Astrocyte (in vitro differentiated cells and primary cell): ENCODE measurements around the gene STRA8. TPM values are rescaled to one million over a fixed set of nuclear protein-coding genes. Genes with fewer than 3 reads are reported as not detected.

Source experiments
- DNase-seq: peaks from one replicate; pipeline ENCODE4 v3.0.0-alpha.2; 2010; ENCODE audit warnings: low read depth
- FAIRE-seq: peaks from 2 replicates; lab custom pipeline; 2011; peaks lifted over from hg19 to GRCh38; lab: Jason Lieb, UNC
- H2AFZ ChIP-seq: 2 replicates; pipeline ENCODE4 v1.6.0; 2012; ENCODE audit warnings: low read depth, low read length, inconsistent platforms
- H3K27ac ChIP-seq: 2 replicates; pipeline ENCODE4 v1.5.1; 2011; ENCODE audit warnings: low read depth, low read length, inconsistent platforms
- H3K27me3 ChIP-seq: 2 replicates; pipeline ENCODE4 v1.6.0; 2011; ENCODE audit warnings: low read length, inconsistent platforms; ENCODE audit not compliant: insufficient read depth
- H3K36me3 ChIP-seq: 2 replicates; pipeline ENCODE4 v1.5.1; 2011; ENCODE audit warnings: low read length, inconsistent platforms; ENCODE audit not compliant: insufficient read depth
- H3K4me1 ChIP-seq: 2 replicates; pipeline ENCODE4 v1.5.1; 2011; ENCODE audit warnings: low read length, inconsistent platforms; ENCODE audit not compliant: insufficient read depth
- H3K4me2 ChIP-seq: 2 replicates; pipeline ENCODE4 v1.6.0; 2012; ENCODE audit warnings: low read length, inconsistent platforms
- H3K4me3 ChIP-seq: 2 replicates; pipeline ENCODE4 v1.5.1; 2011; ENCODE audit warnings: low read depth, mild to moderate bottlenecking, low read length, inconsistent platforms; ENCODE audit not compliant: insufficient read depth
- H3K79me2 ChIP-seq: 2 replicates; pipeline ENCODE4 v1.6.0; 2012; ENCODE audit warnings: mild to moderate bottlenecking, low read length, inconsistent platforms; ENCODE audit not compliant: insufficient read depth
- H3K9ac ChIP-seq: 2 replicates; pipeline ENCODE4 v1.6.0; 2012; ENCODE audit warnings: mild to moderate bottlenecking, low read length, inconsistent platforms
- H3K9me3 ChIP-seq: 2 replicates; pipeline ENCODE4 v1.5.1; 2012; ENCODE audit warnings: low read depth, mild to moderate bottlenecking, low read length, inconsistent platforms; ENCODE audit not compliant: insufficient read depth
- H4K20me1 ChIP-seq: 2 replicates; pipeline ENCODE4 v1.6.0; 2012; ENCODE audit warnings: low read length, inconsistent platforms; ENCODE audit not compliant: insufficient read depth
- H3K27ac Mint-ChIP-seq: one replicate; pipeline ENCODE4 v1.8.0; 2021; ENCODE audit warnings: mild to moderate bottlenecking, mixed read lengths; ENCODE audit not compliant: unreplicated experiment
- H3K27me3 Mint-ChIP-seq: one replicate; pipeline ENCODE4 v1.8.0; 2021; ENCODE audit warnings: low read depth, mixed read lengths; ENCODE audit not compliant: unreplicated experiment
- H3K36me3 Mint-ChIP-seq: one replicate; pipeline ENCODE4 v1.8.0; 2021; ENCODE audit warnings: low read depth, mixed read lengths; ENCODE audit not compliant: unreplicated experiment
- H3K4me1 Mint-ChIP-seq: one replicate; pipeline ENCODE4 v1.8.0; 2021; ENCODE audit warnings: low read depth, mixed read lengths; ENCODE audit not compliant: unreplicated experiment
- H3K4me3 Mint-ChIP-seq: one replicate; pipeline ENCODE4 v1.8.0; 2021; ENCODE audit warnings: mild to moderate bottlenecking, moderate library complexity, mixed read lengths; ENCODE audit not compliant: unreplicated experiment
- H3K9me3 Mint-ChIP-seq: one replicate; pipeline ENCODE4 v1.8.0; 2021; ENCODE audit warnings: mild to moderate bottlenecking, mixed read lengths; ENCODE audit not compliant: unreplicated experiment
- CTCF ChIP-seq: IDR thresholded peaks from 2 replicates; pipeline ENCODE4 v1.5.1; 2011; ENCODE audit warnings: low read depth, mild to moderate bottlenecking, inconsistent platforms, low read length, moderate library complexity; ENCODE audit not compliant: insufficient read depth
- EZH2 ChIP-seq: IDR thresholded peaks from 2 replicates; pipeline ENCODE4 v1.6.1; 2012; ENCODE audit warnings: mild to moderate bottlenecking, low read length, inconsistent platforms; ENCODE audit not compliant: insufficient read depth
- total RNA-seq: library from RNA; stranded (reverse); gene quantifications from 2 replicates; pipeline ENCODE4 v1.2.1, GENCODE V29; 2021

STRA8 gene
- total RNA-seq, 1 donor from 2014 or later = not detected

GRCh38 chr7:135291809-135292253 is 58.2 kb downstream of the STRA8 start:
- H3K4me3 ChIP-seq = no peak overlapping the region
- peak; percentile 86 for DNase-seq
- H4K20me1 ChIP-seq = no peaks in the 10 kb centered on the region
- H2AFZ ChIP-seq = peak overlapping the region; percentile 32
- Mint-ChIP-seq H3K4me3 (no peak overlapping the region), H3K27me3 (peaks cover 3% of the 10 kb centered on the region), H3K4me1 (peaks cover 7% of the 10 kb centered on the region), H3K27ac (no peak overlapping the region), H3K9me3 (peaks cover 7% of the 10 kb centered on the region), H3K36me3 (no peaks in the 10 kb centered on the region)
- H3K27ac ChIP-seq = peak overlapping the region; percentile 85
- no peak for FAIRE-seq
- H3K79me2 ChIP-seq = no peaks in the 10 kb centered on the region
- H3K4me2 ChIP-seq = peak overlapping the region; percentile 56
- no peak for TF ChIP-seq CTCF
- TF ChIP-seq EZH2 = no peak
- no peaks in the 10 kb centered on the region for H3K36me3 ChIP-seq
- H3K9ac ChIP-seq = peak overlapping the region; percentile 53
- H3K27me3 ChIP-seq = no peaks in the 10 kb centered on the region
- H3K4me1 ChIP-seq = peaks cover 20% of the 10 kb centered on the region
- no peaks in the 10 kb centered on the region for H3K9me3 ChIP-seq

- Mint-ChIP-seq H3K4me3 (no peak overlapping the region), H3K27ac (no peak overlapping the region), H3K36me3 (no peaks in the 10 kb centered on the region), H3K27me3 (peaks cover 3% of the 10 kb centered on the region), H3K4me1 (peaks cover 7% of the 10 kb centered on the region), H3K9me3 (peaks cover 11% of the 10 kb centered on the region)
- H3K9me3 ChIP-seq = peaks cover 2% of the 10 kb centered on the region
- H3K4me3 ChIP-seq = no peak overlapping the region
- no peaks in the 10 kb centered on the region for H3K36me3 ChIP-seq
- H4K20me1 ChIP-seq = no peaks in the 10 kb centered on the region
- no peak for FAIRE-seq
- H2AFZ ChIP-seq = no peak overlapping the region
- H3K27ac ChIP-seq = no peak overlapping the region
- no peak overlapping the region for H3K9ac ChIP-seq
- H3K4me2 ChIP-seq = no peak overlapping the region
- no peaks in the 10 kb centered on the region for H3K27me3 ChIP-seq
- H3K4me1 ChIP-seq = no peaks in the 10 kb centered on the region
- TF ChIP-seq EZH2 (no peak), CTCF (no peak)
- no peaks in the 10 kb centered on the region for H3K79me2 ChIP-seq
- DNase-seq = no peak
Observed at GRCh38 chr7:135299235-135299634, 65.6 kb downstream of the STRA8 start.

- TF ChIP-seq EZH2 (no peak), CTCF (no peak)
- FAIRE-seq (no peak), DNase-seq (no peak)
- Mint-ChIP-seq H3K4me3 (no peak overlapping the region), H3K27ac (no peak overlapping the region), H3K27me3 (peaks cover 2% of the 10 kb centered on the region), H3K9me3 (peaks cover 11% of the 10 kb centered on the region), H3K4me1 (peaks cover 7% of the 10 kb centered on the region), H3K36me3 (no peaks in the 10 kb centered on the region)
- Histone ChIP-seq H3K4me1 (no peaks in the 10 kb centered on the region), H4K20me1 (no peaks in the 10 kb centered on the region), H3K4me3 (no peak overlapping the region), H3K27ac (no peak overlapping the region), H2AFZ (no peak overlapping the region), H3K4me2 (peak overlapping the region; percentile 10), H3K27me3 (no peaks in the 10 kb centered on the region), H3K9ac (no peak overlapping the region), H3K9me3 (peaks cover 2% of the 10 kb centered on the region), H3K36me3 (no peaks in the 10 kb centered on the region), H3K79me2 (no peaks in the 10 kb centered on the region)
Observed at GRCh38 chr7:135300913-135301765, 67.5 kb downstream of the STRA8 start.
